ENCODE results near the gene HPCAL1. TPM values are rescaled to one million over a fixed set of nuclear protein-coding genes. Genes with fewer than 3 reads are reported as not detected.

HPCAL1 gene
- total and polyA plus RNA-seq, 2 experiments from 2014 or later, result 58.9 to 65.4 TPM

- no peaks in the 10 kb centered on the region for H4K20me1 ChIP-seq (ENCODE audit: insufficient read depth)
- no peak overlapping the region for H3K9ac ChIP-seq
- no peak for DNase-seq
- no peak overlapping the region for H3K27ac ChIP-seq
- TF ChIP-seq EZH2phosphoT487 (IDR thresholded peaks at IDR 0.05; ENCODE audit: insufficient read depth, low read depth) (no peak), EZH2 (IDR thresholded peaks at IDR 0.05; ENCODE audit: insufficient read depth, poor library complexity, severe bottlenecking) (no peak)
- 83 to 89% methylated on average over 17 of the region's 17 CpGs for WGBS, 2 experiments (ENCODE audit: low coverage in 1 of 2, low lambda C conversion rate in 2 of 2, missing lambda C conversion rate in 2 of 2)
- peaks cover 60% of the 10 kb centered on the region for H3K79me2 ChIP-seq (ENCODE audit: insufficient read depth)
- H3K9me3 ChIP-seq (ENCODE audit: low read depth), result no peaks in the 10 kb centered on the region
- H3K4me3 ChIP-seq, result no peak overlapping the region
- H3F3A ChIP-seq (ENCODE audit: insufficient read depth), result 0 out of 2 replicates have a peak, but pooled peaks cover 3% of the 10 kb centered on the region
- no peaks in the 10 kb centered on the region for H3K9me2 ChIP-seq (ENCODE audit: insufficient read depth)
- H2AFZ ChIP-seq, result no peak overlapping the region
- peaks cover 6% of the 10 kb centered on the region for H3K4me1 ChIP-seq (ENCODE audit: insufficient read depth)
- in situ Hi-C loops (cut with MboI), result no loop called here
- H3K36me3 ChIP-seq (ENCODE audit: low read depth), result no peaks in the 10 kb centered on the region
- H3K27me3 ChIP-seq (replicated peaks; ENCODE audit: insufficient read depth), result no peaks in the 10 kb centered on the region
- H3K4me2 ChIP-seq (ENCODE audit: unreplicated experiment), result no peak overlapping the region
Observed at GRCh38 chr2:10325278-10326145, 22.8 kb downstream of the HPCAL1 start.

- Histone ChIP-seq H3K9me3 (ENCODE audit: low read depth) (no peaks in the 10 kb centered on the region), H3K27ac (no peak overlapping the region), H3K36me3 (ENCODE audit: low read depth) (no peaks in the 10 kb centered on the region), H3K9ac (no peak overlapping the region), H3F3A (ENCODE audit: insufficient read depth) (0 out of 2 replicates have a peak, but pooled peaks cover 5% of the 10 kb centered on the region), H3K79me2 (ENCODE audit: insufficient read depth) (peaks cover 54% of the 10 kb centered on the region), H3K4me2 (ENCODE audit: unreplicated experiment) (no peak overlapping the region), H2AFZ (no peak overlapping the region), H3K4me1 (ENCODE audit: insufficient read depth) (peaks cover 13% of the 10 kb centered on the region), H3K9me2 (ENCODE audit: insufficient read depth) (no peaks in the 10 kb centered on the region), H3K4me3 (no peak overlapping the region), H4K20me1 (ENCODE audit: insufficient read depth) (no peaks in the 10 kb centered on the region), H3K27me3 (replicated peaks; ENCODE audit: insufficient read depth) (no peaks in the 10 kb centered on the region)
- in situ Hi-C loops (cut with MboI), result no loop called here
- TF ChIP-seq EZH2 (IDR thresholded peaks at IDR 0.05; ENCODE audit: insufficient read depth, poor library complexity, severe bottlenecking) (no peak), EZH2phosphoT487 (IDR thresholded peaks at IDR 0.05; ENCODE audit: insufficient read depth, low read depth) (no peak)
- no peak for DNase-seq
- WGBS, 2 experiments (ENCODE audit: low coverage in 1 of 2, low lambda C conversion rate in 2 of 2, missing lambda C conversion rate in 2 of 2), result 92 to 95% methylated on average over 7 of the region's 7 CpGs
Observed at GRCh38 chr2:10326151-10326616, 23.5 kb downstream of the HPCAL1 start.

- in situ Hi-C loops (cut with MboI), result no loop called here
- Histone ChIP-seq H3K79me2 (ENCODE audit: insufficient read depth) (peaks cover 55% of the 10 kb centered on the region), H3F3A (ENCODE audit: insufficient read depth) (0 out of 2 replicates have a peak, but pooled peaks cover 5% of the 10 kb centered on the region), H3K9me2 (ENCODE audit: insufficient read depth) (no peaks in the 10 kb centered on the region), H2AFZ (no peak overlapping the region), H3K27ac (no peak overlapping the region), H3K4me2 (ENCODE audit: unreplicated experiment) (no peak overlapping the region), H4K20me1 (ENCODE audit: insufficient read depth) (no peaks in the 10 kb centered on the region), H3K4me1 (ENCODE audit: insufficient read depth) (peaks cover 16% of the 10 kb centered on the region), H3K9me3 (ENCODE audit: low read depth) (no peaks in the 10 kb centered on the region), H3K4me3 (no peak overlapping the region), H3K36me3 (ENCODE audit: low read depth) (no peaks in the 10 kb centered on the region), H3K27me3 (replicated peaks; ENCODE audit: insufficient read depth) (no peaks in the 10 kb centered on the region), H3K9ac (no peak overlapping the region)
- TF ChIP-seq EZH2 (IDR thresholded peaks at IDR 0.05; ENCODE audit: insufficient read depth, poor library complexity, severe bottlenecking) (no peak), EZH2phosphoT487 (IDR thresholded peaks at IDR 0.05; ENCODE audit: insufficient read depth, low read depth) (no peak)
- 74 to 76% methylated on average over 15 of the region's 15 CpGs for WGBS, 2 experiments (ENCODE audit: low coverage in 1 of 2, low lambda C conversion rate in 2 of 2, missing lambda C conversion rate in 2 of 2)
- no peak for DNase-seq
Observed at GRCh38 chr2:10326707-10327594, 24.2 kb downstream of the HPCAL1 start.
